HUES48 (cell line): ENCODE data around the gene NR1D1.
"Not testable (repeated sequence)": the region's sequence is repeated elsewhere in the genome, so short reads cannot be mapped to it uniquely, and the experiment has no call there.

Experiments used
- H3K27ac ChIP-seq: one replicate; pipeline ENCODE4 v1.7.0; 2013; ENCODE audit warnings: low read depth, low read length, inconsistent platforms
- H3K27me3 ChIP-seq: 2 replicates; pipeline ENCODE4 v1.6.1; 2013; ENCODE audit warnings: mild to moderate bottlenecking, low read length; ENCODE audit not compliant: control insufficient read depth, insufficient read depth
- H3K36me3 ChIP-seq: 2 replicates; pipeline ENCODE4 v1.6.1; 2013; ENCODE audit warnings: low read length; ENCODE audit not compliant: control insufficient read depth, insufficient read depth
- H3K4me1 ChIP-seq: 2 replicates; pipeline ENCODE4 v1.6.1; 2013; ENCODE audit warnings: mild to moderate bottlenecking, low read length; ENCODE audit not compliant: control insufficient read depth, insufficient read depth
- H3K4me3 ChIP-seq: 2 replicates; pipeline ENCODE4 v1.5.1; 2013; ENCODE audit warnings: mild to moderate bottlenecking, low read depth, low read length
- H3K9ac ChIP-seq: 2 replicates; pipeline ENCODE4 v1.6.1; 2013; ENCODE audit warnings: mild to moderate bottlenecking, low read depth, low read length, moderate library complexity
- H3K9me3 ChIP-seq: 2 replicates; pipeline ENCODE4 v1.6.1; 2013; ENCODE audit warnings: low read length; ENCODE audit not compliant: control insufficient read depth, insufficient read depth

Gene NR1D1

GRCh38 chr17:40100419-40100668 lies at the start of gene NR1D1:
TSS of gene NR1D1 (minus strand) at chr17:40100589. CDS start at chr17:40100094, 495 bp downstream.
- Histone ChIP-seq H3K27me3 (peaks cover 24% of the 10 kb centered on the region), H3K36me3 (peaks cover 16% of the 10 kb centered on the region), H3K9me3 (no peaks in the 10 kb centered on the region), H3K9ac (no peak within 1 kb of the TSS; the same call in 1 of the 2 replicates), H3K27ac (peak within 1 kb of the TSS; percentile 88), H3K4me1 (peaks cover 46% of the 10 kb centered on the region), H3K4me3 (peak within 1 kb of the TSS; percentile 61)

GRCh38 chr17:40148527-40148926 lies 48.1 kb upstream of the NR1D1 start:
- Histone ChIP-seq H3K27me3 (no peaks in the 10 kb centered on the region), H3K4me3 (no peak overlapping the region), H3K9me3 (no peaks in the 10 kb centered on the region), H3K36me3 (peaks cover 87% of the 10 kb centered on the region), H3K27ac (no peak overlapping the region), H3K4me1 (no peaks in the 10 kb centered on the region), H3K9ac (no peak overlapping the region)

- no peak overlapping the region for H3K27ac ChIP-seq
- peaks cover 7% of the 10 kb centered on the region; the same call in 1 of the 2 replicates for H3K4me1 ChIP-seq
- H3K36me3 ChIP-seq, result peaks cover 79% of the 10 kb centered on the region
- no peaks in the 10 kb centered on the region for H3K9me3 ChIP-seq
- H3K9ac ChIP-seq, result no peak overlapping the region
- H3K27me3 ChIP-seq, result no peaks in the 10 kb centered on the region
- H3K4me3 ChIP-seq, result no peak overlapping the region
Measured at GRCh38 chr17:40145476-40145875, 45.1 kb upstream of the NR1D1 start.

- not testable (repeated sequence) for H3K9ac ChIP-seq, H3K4me3 ChIP-seq, H3K9me3 ChIP-seq, H3K4me1 ChIP-seq, H3K27me3 ChIP-seq, H3K27ac ChIP-seq
- H3K36me3 ChIP-seq, result peaks cover 57% of the 10 kb centered on the region
Measured at GRCh38 chr17:40143166-40143565, 42.8 kb upstream of the NR1D1 start.

GRCh38 chr17:40139566-40140058 lies 39.2 kb upstream of the NR1D1 start:
- Histone ChIP-seq H3K4me3 (peak overlapping the region; percentile 96), H3K27ac (peak overlapping the region; percentile 100), H3K27me3 (no peaks in the 10 kb centered on the region), H3K9ac (peak overlapping the region; percentile 83), H3K4me1 (peaks cover 10% of the 10 kb centered on the region; the same call in 1 of the 2 replicates), H3K9me3 (no peaks in the 10 kb centered on the region), H3K36me3 (peaks cover 54% of the 10 kb centered on the region)

- Histone ChIP-seq H3K27ac (no peak overlapping the region), H3K9ac (no peak overlapping the region), H3K4me1 (peaks cover 3% of the 10 kb centered on the region; the same call in 1 of the 2 replicates), H3K27me3 (no peaks in the 10 kb centered on the region), H3K4me3 (no peak overlapping the region), H3K36me3 (peaks cover 63% of the 10 kb centered on the region), H3K9me3 (no peaks in the 10 kb centered on the region)
Measured at GRCh38 chr17:40135817-40136216, 35.4 kb upstream of the NR1D1 start.

- H3K27me3 ChIP-seq, result no peaks in the 10 kb centered on the region
- no peaks in the 10 kb centered on the region for H3K4me1 ChIP-seq
- H3K9me3 ChIP-seq, result no peaks in the 10 kb centered on the region
- H3K36me3 ChIP-seq, result peaks cover 80% of the 10 kb centered on the region
- no peak overlapping the region for H3K27ac ChIP-seq
- H3K9ac ChIP-seq, result no peak overlapping the region
- no peak overlapping the region for H3K4me3 ChIP-seq
Measured at GRCh38 chr17:40134184-40134583, 33.8 kb upstream of the NR1D1 start.

- Histone ChIP-seq H3K4me3 (no peak overlapping the region), H3K27ac (no peak overlapping the region), H3K36me3 (peaks cover 97% of the 10 kb centered on the region), H3K9me3 (no peaks in the 10 kb centered on the region), H3K27me3 (no peaks in the 10 kb centered on the region), H3K4me1 (no peaks in the 10 kb centered on the region), H3K9ac (no peak overlapping the region)
Measured at GRCh38 chr17:40130352-40131042, 30.1 kb upstream of the NR1D1 start.

GRCh38 chr17:40129498-40129897 lies 29.1 kb upstream of the NR1D1 start:
- Histone ChIP-seq H3K27me3 (no peaks in the 10 kb centered on the region), H3K4me1 (no peaks in the 10 kb centered on the region), H3K9ac (no peak overlapping the region), H3K36me3 (peaks cover 87% of the 10 kb centered on the region), H3K9me3 (no peaks in the 10 kb centered on the region), H3K27ac (no peak overlapping the region), H3K4me3 (no peak overlapping the region)

GRCh38 chr17:40124279-40125141 lies 24.1 kb upstream of the NR1D1 start:
- Histone ChIP-seq H3K27me3 (no peaks in the 10 kb centered on the region), H3K9ac (no peak overlapping the region), H3K36me3 (peaks cover 42% of the 10 kb centered on the region), H3K4me3 (peak overlapping the region; percentile 70), H3K9me3 (no peaks in the 10 kb centered on the region), H3K27ac (no peak overlapping the region), H3K4me1 (0 out of 2 replicates have a peak, but pooled peaks cover 6% of the 10 kb centered on the region)

- no peak overlapping the region for H3K9ac ChIP-seq
- peak overlapping the region; percentile 96 for H3K27ac ChIP-seq
- peak overlapping the region; percentile 70 for H3K4me3 ChIP-seq
- H3K27me3 ChIP-seq, result no peaks in the 10 kb centered on the region
- H3K36me3 ChIP-seq, result peaks cover 35% of the 10 kb centered on the region
- no peaks in the 10 kb centered on the region for H3K9me3 ChIP-seq
- H3K4me1 ChIP-seq, result 0 out of 2 replicates have a peak, but pooled peaks cover 6% of the 10 kb centered on the region
Measured at GRCh38 chr17:40123811-40124114, 23.4 kb upstream of the NR1D1 start.
